ENCODE measurements around the gene LY6G6C. TPM values are rescaled to one million over a fixed set of nuclear protein-coding genes. Genes with fewer than 3 reads are reported as not detected.

LY6G6C gene
- total and polyA plus RNA-seq, 2 experiments from 2014 or later = not detected

DNA sequence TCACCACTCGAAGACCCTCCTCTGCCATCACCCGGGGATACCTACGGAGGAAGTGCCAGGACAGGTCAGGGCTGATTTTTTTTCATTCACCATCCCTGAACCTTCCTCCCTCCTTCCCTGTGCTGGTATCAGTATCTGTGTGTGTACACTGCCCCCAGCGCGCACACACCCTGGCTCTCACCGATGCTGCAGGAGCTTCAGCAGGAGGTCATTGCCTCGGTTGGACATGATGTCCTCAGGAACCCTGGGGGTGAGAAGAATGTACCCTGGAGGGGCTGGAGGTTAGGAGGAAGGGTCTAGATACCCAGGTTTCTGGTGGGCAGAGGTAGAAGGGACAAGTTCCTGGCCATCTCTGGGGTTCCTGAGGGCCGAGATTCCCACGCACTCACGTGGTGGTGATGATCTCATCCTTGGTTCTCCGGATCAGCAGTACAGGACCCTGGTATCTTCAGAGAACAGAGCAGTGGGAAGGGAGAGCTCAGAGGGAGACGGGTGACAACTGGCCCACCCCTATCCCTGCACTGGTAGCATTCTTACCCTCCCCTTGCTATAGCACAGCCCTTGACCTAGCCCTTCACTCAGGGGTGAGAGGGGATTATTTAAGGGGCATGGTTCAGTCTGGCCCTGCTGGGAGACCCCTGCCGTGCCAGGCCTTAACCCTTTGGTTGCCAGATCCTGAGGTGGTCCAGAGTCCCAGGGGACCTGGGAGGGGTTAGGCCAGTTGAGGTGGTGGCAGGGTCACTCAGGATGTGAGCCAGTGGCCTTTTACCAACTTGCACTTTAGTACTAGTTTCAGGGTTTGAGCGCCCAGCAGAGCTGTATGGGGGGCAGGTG lies 33.5 kb downstream of the LY6G6C start:
- H3K36me3 ChIP-seq (ENCODE audit: insufficient read depth) = no peaks in the 10 kb centered on the region
- ATAC-seq = peak; percentile 15; the same call in 1 of the 3 replicates
- no peak overlapping the region for H2AFZ ChIP-seq
- H3K79me2 ChIP-seq (replicated peaks; ENCODE audit: insufficient read depth) = no peaks in the 10 kb centered on the region
- TF ChIP-seq, protein P1, sequence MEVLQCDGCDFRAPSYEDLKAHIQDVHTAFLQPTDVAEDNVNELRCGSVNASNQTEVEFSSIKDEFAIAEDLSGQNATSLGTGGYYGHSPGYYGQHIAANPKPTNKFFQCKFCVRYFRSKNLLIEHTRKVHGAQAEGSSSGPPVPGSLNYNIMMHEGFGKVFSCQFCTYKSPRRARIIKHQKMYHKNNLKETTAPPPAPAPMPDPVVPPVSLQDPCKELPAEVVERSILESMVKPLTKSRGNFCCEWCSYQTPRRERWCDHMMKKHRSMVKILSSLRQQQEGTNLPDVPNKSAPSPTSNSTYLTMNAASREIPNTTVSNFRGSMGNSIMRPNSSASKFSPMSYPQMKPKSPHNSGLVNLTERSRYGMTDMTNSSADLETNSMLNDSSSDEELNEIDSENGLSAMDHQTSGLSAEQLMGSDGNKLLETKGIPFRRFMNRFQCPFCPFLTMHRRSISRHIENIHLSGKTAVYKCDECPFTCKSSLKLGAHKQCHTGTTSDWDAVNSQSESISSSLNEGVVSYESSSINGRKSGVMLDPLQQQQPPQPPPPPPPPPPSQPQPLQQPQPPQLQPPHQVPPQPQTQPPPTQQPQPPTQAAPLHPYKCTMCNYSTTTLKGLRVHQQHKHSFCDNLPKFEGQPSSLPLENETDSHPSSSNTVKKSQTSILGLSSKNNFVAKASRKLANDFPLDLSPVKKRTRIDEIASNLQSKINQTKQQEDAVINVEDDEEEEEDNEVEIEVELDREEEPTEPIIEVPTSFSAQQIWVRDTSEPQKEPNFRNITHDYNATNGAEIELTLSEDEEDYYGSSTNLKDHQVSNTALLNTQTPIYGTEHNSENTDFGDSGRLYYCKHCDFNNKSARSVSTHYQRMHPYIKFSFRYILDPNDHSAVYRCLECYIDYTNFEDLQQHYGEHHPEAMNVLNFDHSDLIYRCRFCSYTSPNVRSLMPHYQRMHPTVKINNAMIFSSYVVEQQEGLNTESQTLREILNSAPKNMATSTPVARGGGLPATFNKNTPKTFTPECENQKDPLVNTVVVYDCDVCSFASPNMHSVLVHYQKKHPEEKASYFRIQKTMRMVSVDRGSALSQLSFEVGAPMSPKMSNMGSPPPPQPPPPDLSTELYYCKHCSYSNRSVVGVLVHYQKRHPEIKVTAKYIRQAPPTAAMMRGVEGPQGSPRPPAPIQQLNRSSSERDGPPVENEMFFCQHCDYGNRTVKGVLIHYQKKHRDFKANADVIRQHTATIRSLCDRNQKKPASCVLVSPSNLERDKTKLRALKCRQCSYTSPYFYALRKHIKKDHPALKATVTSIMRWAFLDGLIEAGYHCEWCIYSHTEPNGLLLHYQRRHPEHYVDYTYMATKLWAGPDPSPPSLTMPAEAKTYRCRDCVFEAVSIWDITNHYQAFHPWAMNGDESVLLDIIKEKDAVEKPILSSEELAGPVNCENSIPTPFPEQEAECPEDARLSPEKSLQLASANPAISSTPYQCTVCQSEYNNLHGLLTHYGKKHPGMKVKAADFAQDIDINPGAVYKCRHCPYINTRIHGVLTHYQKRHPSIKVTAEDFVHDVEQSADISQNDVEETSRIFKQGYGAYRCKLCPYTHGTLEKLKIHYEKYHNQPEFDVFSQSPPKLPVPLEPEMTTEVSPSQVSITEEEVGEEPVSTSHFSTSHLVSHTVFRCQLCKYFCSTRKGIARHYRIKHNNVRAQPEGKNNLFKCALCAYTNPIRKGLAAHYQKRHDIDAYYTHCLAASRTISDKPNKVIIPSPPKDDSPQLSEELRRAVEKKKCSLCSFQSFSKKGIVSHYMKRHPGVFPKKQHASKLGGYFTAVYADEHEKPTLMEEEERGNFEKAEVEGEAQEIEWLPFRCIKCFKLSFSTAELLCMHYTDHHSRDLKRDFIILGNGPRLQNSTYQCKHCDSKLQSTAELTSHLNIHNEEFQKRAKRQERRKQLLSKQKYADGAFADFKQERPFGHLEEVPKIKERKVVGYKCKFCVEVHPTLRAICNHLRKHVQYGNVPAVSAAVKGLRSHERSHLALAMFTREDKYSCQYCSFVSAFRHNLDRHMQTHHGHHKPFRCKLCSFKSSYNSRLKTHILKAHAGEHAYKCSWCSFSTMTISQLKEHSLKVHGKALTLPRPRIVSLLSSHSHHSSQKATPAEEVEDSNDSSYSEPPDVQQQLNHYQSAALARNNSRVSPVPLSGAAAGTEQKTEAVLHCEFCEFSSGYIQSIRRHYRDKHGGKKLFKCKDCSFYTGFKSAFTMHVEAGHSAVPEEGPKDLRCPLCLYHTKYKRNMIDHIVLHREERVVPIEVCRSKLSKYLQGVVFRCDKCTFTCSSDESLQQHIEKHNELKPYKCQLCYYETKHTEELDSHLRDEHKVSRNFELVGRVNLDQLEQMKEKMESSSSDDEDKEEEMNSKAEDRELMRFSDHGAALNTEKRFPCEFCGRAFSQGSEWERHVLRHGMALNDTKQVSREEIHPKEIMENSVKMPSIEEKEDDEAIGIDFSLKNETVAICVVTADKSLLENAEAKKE (CRISPR knock-in tag; IDR thresholded peaks at IDR 0.05) = no peak
- TF ChIP-seq JUNB (IDR thresholded peaks at IDR 0.05; ENCODE audit: unreplicated experiment) (no peak), ZNF114 (CRISPR knock-in tag; IDR thresholded peaks at IDR 0.05) (no peak), POLR2AphosphoS5 (IDR thresholded peaks at IDR 0.05; ENCODE audit: low read depth) (no peak), EZH2 (IDR thresholded peaks at IDR 0.05; ENCODE audit: low read depth, unreplicated experiment) (no peak), NANOG (IDR thresholded peaks at IDR 0.05; ENCODE audit: borderline replicate concordance) (no peak), ZNF331 (CRISPR knock-in tag; IDR thresholded peaks at IDR 0.05; ENCODE audit: low read depth) (no peak), STAT1 (IDR thresholded peaks at IDR 0.05; ENCODE audit: unreplicated experiment) (no peak), EZH2phosphoT487 (IDR thresholded peaks at IDR 0.05; ENCODE audit: unreplicated experiment) (no peak), CREB1 (CRISPR knock-in tag; IDR thresholded peaks at IDR 0.05; ENCODE audit: low read depth) (no peak)
- TF ChIP-seq, protein P2, sequence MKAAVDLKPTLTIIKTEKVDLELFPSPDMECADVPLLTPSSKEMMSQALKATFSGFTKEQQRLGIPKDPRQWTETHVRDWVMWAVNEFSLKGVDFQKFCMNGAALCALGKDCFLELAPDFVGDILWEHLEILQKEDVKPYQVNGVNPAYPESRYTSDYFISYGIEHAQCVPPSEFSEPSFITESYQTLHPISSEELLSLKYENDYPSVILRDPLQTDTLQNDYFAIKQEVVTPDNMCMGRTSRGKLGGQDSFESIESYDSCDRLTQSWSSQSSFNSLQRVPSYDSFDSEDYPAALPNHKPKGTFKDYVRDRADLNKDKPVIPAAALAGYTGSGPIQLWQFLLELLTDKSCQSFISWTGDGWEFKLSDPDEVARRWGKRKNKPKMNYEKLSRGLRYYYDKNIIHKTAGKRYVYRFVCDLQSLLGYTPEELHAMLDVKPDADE (IDR thresholded peaks at IDR 0.05) = no peak
- TF ChIP-seq, protein P3, sequence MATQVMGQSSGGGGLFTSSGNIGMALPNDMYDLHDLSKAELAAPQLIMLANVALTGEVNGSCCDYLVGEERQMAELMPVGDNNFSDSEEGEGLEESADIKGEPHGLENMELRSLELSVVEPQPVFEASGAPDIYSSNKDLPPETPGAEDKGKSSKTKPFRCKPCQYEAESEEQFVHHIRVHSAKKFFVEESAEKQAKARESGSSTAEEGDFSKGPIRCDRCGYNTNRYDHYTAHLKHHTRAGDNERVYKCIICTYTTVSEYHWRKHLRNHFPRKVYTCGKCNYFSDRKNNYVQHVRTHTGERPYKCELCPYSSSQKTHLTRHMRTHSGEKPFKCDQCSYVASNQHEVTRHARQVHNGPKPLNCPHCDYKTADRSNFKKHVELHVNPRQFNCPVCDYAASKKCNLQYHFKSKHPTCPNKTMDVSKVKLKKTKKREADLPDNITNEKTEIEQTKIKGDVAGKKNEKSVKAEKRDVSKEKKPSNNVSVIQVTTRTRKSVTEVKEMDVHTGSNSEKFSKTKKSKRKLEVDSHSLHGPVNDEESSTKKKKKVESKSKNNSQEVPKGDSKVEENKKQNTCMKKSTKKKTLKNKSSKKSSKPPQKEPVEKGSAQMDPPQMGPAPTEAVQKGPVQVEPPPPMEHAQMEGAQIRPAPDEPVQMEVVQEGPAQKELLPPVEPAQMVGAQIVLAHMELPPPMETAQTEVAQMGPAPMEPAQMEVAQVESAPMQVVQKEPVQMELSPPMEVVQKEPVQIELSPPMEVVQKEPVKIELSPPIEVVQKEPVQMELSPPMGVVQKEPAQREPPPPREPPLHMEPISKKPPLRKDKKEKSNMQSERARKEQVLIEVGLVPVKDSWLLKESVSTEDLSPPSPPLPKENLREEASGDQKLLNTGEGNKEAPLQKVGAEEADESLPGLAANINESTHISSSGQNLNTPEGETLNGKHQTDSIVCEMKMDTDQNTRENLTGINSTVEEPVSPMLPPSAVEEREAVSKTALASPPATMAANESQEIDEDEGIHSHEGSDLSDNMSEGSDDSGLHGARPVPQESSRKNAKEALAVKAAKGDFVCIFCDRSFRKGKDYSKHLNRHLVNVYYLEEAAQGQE (IDR thresholded peaks at IDR 0.05; ENCODE audit: unreplicated experiment) = no peak
- no peaks in the 10 kb centered on the region for H3F3A ChIP-seq (replicated peaks; ENCODE audit: low read depth)
- no peak overlapping the region for H3K27ac ChIP-seq (ENCODE audit: low read depth)
- H3K27me3 ChIP-seq (ENCODE audit: insufficient read depth) = no peaks in the 10 kb centered on the region
- H3K4me1 ChIP-seq (ENCODE audit: insufficient read depth) = peaks cover 3% of the 10 kb centered on the region
- H3K27ac Mint-ChIP-seq = no peak overlapping the region
- H3K4me3 ChIP-seq = no peak overlapping the region
- H3K36me3 Mint-ChIP-seq (ENCODE audit: low read depth) = peaks cover 17% of the 10 kb centered on the region
- H3K9me2 ChIP-seq (ENCODE audit: insufficient read depth) = no peaks in the 10 kb centered on the region
- H3K4me1 Mint-ChIP-seq = peaks cover 4% of the 10 kb centered on the region
- no peak overlapping the region for H3K4me2 ChIP-seq
- H3K4me3 Mint-ChIP-seq = no peak overlapping the region
- no peak for DNase-seq (ENCODE audit: low spot score)
- no peaks in the 10 kb centered on the region for H3K9me3 Mint-ChIP-seq
- peaks cover 11% of the 10 kb centered on the region for H3K27me3 Mint-ChIP-seq (ENCODE audit: insufficient read depth, low read depth, poor library complexity)
- H4K20me1 ChIP-seq (replicated peaks; ENCODE audit: insufficient read depth) = no peaks in the 10 kb centered on the region
